Posterior vena cava (tissue), 2 donors: ENCODE results near the gene SCN1B. TPM values are rescaled to one million over a fixed set of nuclear protein-coding genes. Genes with fewer than 3 reads are reported as not detected.
A peak's percentile ranks its signal among the peaks of the same experiment; 100 is the strongest.
"Not testable (repeated sequence)": the region's sequence is repeated elsewhere in the genome, so short reads cannot be mapped to it uniquely, and the experiment has no call there.

Experiments
- DNase-seq: peaks from one replicate; pipeline ENCODE4 v3.0.0-alpha.2; 2020; ENCODE audit warnings: low spot score
- intact Hi-C, 2 donors: fragments of 100-400 bp; cut with DNase I; formaldehyde crosslinking; loops; one replicate each; pipeline versions ENCODE4 v1.14.1 to v1.14.2; 2022 to 2023
- total RNA-seq, 2 donors: library from RNA; stranded (reverse); fragmentation: NEBNext Ultra II Directional; extraction: Animal tissue kit (Norgen Biotek cat#: 25700); gene quantifications; one replicate each; pipeline ENCODE4 v1.2.1, GENCODE V29; 2021
- donor health status: DM: yes; HTN: yes; CAD: no.
- donor health status: DM: yes; HTN: yes; CAD: no.

SCN1B gene
- total RNA-seq, 2 donors from 2014 or later, result 30.8 to 42.4 TPM

GRCh38 chr19:35044317-35045117 lies 14.2 kb downstream of the SCN1B start:
- intact Hi-C loops, result no loop called here

GRCh38 chr19:35045667-35046300 lies 15.5 kb downstream of the SCN1B start:
- intact Hi-C loops, result no loop called here
- DNase-seq, result no peak

More at GRCh38 chr19:35044317-35045117, 14.2 kb downstream of the SCN1B start:
- DNase-seq, result peak; percentile 89

GRCh38 chr19:35046461-35046860 lies 16.2 kb downstream of the SCN1B start:
- DNase-seq, result peak; percentile 43
- intact Hi-C loops, result no loop called here

GRCh38 chr19:35048911-35049411 lies 18.7 kb downstream of the SCN1B start:
- DNase-seq, result peak; percentile 77
- intact Hi-C loops, result no loop called here

GRCh38 chr19:35049456-35049855 lies 19.2 kb downstream of the SCN1B start:
- intact Hi-C loops, result no loop called here
- DNase-seq, result no peak

GRCh38 chr19:35050662-35051061 lies 20.4 kb downstream of the SCN1B start:
- intact Hi-C loops, DNase-seq: not testable (repeated sequence)

- peak; percentile 24 for DNase-seq
- intact Hi-C loops, result not testable (repeated sequence)
Measured at GRCh38 chr19:35051268-35051667, 21.0 kb downstream of the SCN1B start.

- intact Hi-C loops, result no loop called here
- peak; percentile 50 for DNase-seq
Measured at GRCh38 chr19:35051796-35052195, 21.5 kb downstream of the SCN1B start.

GRCh38 chr19:35052599-35053190 lies 22.4 kb downstream of the SCN1B start:
- peak; percentile 52 for DNase-seq
- intact Hi-C loops, result no loop called here

- intact Hi-C loops, result no loop called here
- DNase-seq, result no peak
Measured at GRCh38 chr19:35053667-35054293, 23.5 kb downstream of the SCN1B start.

GRCh38 chr19:35054626-35055025 lies 24.4 kb downstream of the SCN1B start:
- DNase-seq, result no peak
- intact Hi-C loops, result no loop called here

GRCh38 chr19:35055715-35056179 lies 25.5 kb downstream of the SCN1B start:
- intact Hi-C loops, result no loop called here
- no peak for DNase-seq

- DNase-seq, result no peak
- intact Hi-C loops, result no loop called here
Measured at GRCh38 chr19:35056513-35057063, 26.3 kb downstream of the SCN1B start.

GRCh38 chr19:35058370-35058769 lies 28.1 kb downstream of the SCN1B start:
- intact Hi-C loops, result no loop called here
- no peak for DNase-seq

- no peak for DNase-seq
- intact Hi-C loops, result no loop called here
Measured at GRCh38 chr19:35059006-35059798, 28.9 kb downstream of the SCN1B start.

- no peak for DNase-seq
- intact Hi-C loops, result no loop called here
Measured at GRCh38 chr19:35059799-35060091, 29.5 kb downstream of the SCN1B start.

GRCh38 chr19:35060160-35060855 lies 30.0 kb downstream of the SCN1B start:
- intact Hi-C loops, result no loop called here
- DNase-seq, result no peak
